Stimulated activated CD8-positive, alpha-beta memory T cell treated with anti-CD3 and anti-CD28 coated beads, Interleukin-4, amount 100 ng/mL, for 1 hour (primary cell): ENCODE results near the gene THUMPD2.

ENCODE experiments used
- DNase-seq, 2 donors: peaks; one replicate each; pipeline ENCODE4 v3.0.0-alpha.2; 2020; ENCODE audit warnings: low read depth in 2 of 2, low spot score in 1 of 2

The THUMPD2 gene

GRCh38 chr2:39718483-39718882 lies 60.6 kb downstream of the THUMPD2 start:
- no peak for DNase-seq

DNA sequence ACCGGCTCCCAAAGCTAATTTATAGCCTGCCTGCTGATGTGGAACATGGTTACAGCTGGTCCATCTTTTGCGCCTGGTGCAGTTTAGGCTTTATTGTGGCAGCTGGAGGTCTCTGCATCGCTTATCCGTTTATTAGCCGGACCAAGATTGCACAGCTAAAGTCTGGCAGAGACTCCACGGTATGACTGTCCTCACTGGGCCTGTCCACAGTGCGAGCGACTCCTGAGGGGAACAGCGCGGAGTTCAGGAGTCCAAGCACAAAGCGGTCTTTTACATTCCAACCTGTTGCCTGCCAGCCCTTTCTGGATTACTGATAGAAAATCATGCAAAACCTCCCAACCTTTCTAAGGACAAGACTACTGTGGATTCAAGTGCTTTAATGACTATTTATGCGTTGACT lies 62.0 kb downstream of the THUMPD2 start:
- DNase-seq, result no peak

- DNase-seq, result no peak
These were observed 63.2 kb downstream of the THUMPD2 start for GRCh38 chr2:39715822-39716221.

DNA sequence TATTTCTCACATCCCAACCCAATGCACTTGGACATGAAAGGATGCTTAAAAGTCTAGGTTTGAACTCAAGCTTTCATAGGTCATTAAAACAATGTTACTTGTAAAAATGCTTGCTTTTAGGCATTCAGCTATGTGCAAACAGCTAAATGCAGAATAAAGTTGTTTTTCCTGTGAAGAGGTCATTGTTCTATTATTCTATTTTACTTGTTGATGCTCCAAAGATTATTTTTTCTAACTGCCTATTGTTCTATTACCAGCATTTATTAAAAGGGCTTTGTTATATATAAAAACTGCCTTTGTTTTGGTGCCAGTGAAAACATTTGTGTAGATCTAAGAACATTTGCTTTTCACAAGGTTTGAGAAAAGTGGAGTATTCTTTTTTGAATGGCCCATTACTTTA lies 64.0 kb downstream of the THUMPD2 start:
- no peak for DNase-seq

GRCh38 chr2:39712953-39713352 lies 66.1 kb downstream of the THUMPD2 start:
- DNase-seq, result no peak

GRCh38 chr2:39710807-39711206 lies 68.3 kb downstream of the THUMPD2 start:
- DNase-seq, result no peak

GRCh38 chr2:39708003-39708402 lies 71.1 kb downstream of the THUMPD2 start:
- DNase-seq, result no peak

GRCh38 chr2:39706945-39707344 lies 72.1 kb downstream of the THUMPD2 start:
- DNase-seq, result no peak

DNA sequence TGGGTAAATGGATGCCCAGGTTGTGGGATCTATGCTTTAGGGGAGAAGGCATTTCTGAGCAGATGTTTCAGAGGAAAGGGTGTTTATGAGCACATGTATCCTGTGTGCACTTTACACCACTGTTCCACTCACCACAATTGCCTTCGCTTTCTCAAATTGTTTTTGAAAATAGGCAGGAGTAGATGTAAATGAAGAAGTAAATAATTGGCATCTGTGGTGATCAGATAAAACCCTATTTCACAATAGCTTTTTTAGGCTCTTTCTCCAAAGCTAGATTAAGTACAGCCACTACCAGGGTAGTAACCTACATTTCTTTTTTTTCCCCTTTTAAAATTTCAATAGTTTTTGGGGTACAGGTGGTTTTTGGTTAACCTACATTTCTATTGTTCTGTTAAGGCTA lies 72.7 kb downstream of the THUMPD2 start:
- DNase-seq, result no peak

GRCh38 chr2:39705638-39706037 lies 73.4 kb downstream of the THUMPD2 start:
- no peak for DNase-seq

DNA sequence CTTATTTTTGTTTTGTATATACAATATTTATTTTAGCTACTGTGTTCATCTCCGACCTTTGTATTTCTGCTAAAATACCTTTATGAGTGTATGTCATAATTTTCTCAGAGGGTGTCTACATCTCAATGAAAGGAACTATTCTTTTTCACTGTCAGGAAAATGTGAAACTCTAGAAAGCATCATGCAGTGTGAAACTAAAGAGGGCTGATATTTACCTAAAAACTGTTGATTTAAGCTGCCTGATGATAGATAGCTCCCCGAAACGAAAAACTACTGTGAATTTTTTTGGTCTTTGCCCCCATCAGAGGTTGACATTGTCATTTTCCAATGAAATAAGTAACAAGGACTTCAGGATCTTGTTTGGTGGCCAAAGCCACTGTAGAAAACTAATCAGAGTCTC lies 74.5 kb downstream of the THUMPD2 start:
- no peak for DNase-seq

GRCh38 chr2:39703181-39703872 lies 75.7 kb downstream of the THUMPD2 start:
- no peak for DNase-seq

GRCh38 chr2:39701137-39701536 lies 77.9 kb downstream of the THUMPD2 start:
- no peak for DNase-seq

DNA sequence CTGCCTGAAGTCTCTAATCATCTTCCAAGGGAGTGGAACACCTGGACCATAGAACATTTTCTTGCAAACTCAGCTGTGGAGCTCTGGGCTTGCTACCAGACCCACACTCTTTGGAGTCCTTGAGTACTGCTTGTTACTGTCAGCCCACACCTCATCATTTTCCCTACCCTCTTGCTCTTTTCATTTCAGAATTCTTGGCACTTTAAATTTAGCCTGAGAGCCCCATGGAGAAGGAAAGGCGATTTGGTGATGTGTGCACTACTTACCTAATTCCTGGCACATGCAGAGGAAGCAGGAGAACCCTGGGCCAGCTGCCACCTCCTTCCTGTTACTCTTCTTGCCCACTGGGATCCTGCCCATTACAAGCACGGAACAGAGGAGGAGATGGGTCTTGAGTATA lies 81.6 kb downstream of the THUMPD2 start:
- DNase-seq, result no peak

DNA sequence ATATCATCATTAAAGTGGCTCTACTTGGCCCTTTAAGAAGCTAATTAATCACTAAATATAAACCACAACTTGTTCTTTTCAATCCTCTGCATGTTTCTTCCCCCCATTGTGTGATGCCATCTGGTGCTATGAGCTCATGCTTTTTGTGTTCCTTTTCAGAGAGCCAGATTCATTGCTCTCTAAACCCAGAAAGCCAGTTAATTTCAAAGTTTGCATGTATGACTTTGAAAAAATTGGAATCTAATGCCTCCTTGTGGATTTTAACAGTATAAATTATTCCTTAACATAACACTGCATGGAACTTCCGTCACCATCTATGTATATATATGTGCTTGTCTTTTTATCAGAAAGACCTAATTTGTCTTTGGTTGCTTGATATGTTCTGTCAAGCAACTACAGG lies 82.2 kb downstream of the THUMPD2 start:
- no peak for DNase-seq

DNA sequence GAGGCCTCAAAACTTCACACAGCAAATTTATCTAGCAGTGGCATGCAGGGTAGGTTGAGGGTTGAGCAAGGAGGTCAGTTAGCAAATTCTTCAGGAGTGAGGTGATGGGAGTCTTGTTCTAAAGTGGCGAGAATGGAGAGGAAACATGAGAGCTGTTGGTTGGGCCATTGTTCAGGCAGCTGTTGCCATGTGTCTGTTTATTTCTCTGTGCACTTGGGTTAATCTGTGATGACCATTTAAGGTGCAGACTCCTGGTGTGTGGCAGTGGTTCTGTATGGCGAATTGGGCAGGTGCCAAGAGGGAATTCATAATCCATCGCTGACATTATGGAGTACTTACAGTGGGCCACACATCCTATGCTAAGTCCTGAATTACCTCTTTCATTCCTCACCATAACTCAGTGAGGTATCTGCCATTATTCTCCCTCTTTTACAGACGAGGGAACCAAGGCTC lies 82.9 kb downstream of the THUMPD2 start:
- DNase-seq, result no peak

- no peak for DNase-seq
These were observed 85.8 kb downstream of the THUMPD2 start for GRCh38 chr2:39693245-39693644.

GRCh38 chr2:39689876-39690275 lies 89.2 kb downstream of the THUMPD2 start:
- DNase-seq, result no peak

GRCh38 chr2:39689272-39689841 lies 89.7 kb downstream of the THUMPD2 start:
- no peak for DNase-seq

DNA sequence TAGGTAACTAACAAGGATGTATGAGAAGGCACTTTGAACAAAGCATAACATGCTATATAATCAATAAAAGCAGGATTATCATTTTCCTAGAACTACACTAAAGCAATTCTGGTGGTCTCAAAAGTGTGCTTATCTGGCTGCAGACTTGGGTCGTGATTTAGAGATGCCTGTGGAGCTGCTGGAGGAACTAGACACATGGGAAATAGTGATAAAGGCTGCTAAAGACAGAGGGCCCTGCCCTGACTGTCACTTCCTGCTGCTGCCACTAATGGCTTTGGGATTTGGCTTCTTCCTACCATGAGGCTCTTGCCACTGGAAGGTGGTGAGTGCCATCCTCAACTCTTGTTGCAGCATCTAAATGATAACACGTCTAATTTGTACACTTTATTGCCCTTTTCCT lies 90.9 kb downstream of the THUMPD2 start:
- DNase-seq, result no peak

GRCh38 chr2:39686456-39686855 lies 92.6 kb downstream of the THUMPD2 start:
- DNase-seq, result no peak
